Epidermal melanocyte (primary cell): ENCODE results near the gene MORN5.

Experiments used
- DNase-seq: peaks from one replicate; pipeline ENCODE4 v3.0.0; 2011; ENCODE audit warnings: low spot score; ENCODE audit not compliant: insufficient read length

MORN5 gene

DNA sequence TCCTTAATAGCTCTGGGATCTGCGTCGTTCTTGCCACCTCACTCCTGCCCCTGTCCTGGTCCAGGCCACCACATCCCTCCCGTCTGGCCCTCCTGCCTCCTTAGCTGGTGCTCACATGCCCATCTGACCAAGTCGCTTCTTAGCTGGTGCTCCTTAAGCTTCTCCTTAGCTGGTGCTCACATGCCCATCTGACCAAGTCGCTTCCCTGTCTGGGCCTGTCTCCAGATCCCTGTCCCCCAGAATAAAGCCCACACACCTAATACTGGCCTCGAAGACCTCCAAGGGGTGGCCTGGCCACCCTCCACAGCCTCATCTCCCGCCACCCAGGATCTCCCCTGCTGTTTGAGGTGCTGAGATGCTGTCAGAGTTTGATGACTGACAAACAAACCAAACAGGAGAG is 35.2 kb upstream of the MORN5 start:
- no peak for DNase-seq

DNA sequence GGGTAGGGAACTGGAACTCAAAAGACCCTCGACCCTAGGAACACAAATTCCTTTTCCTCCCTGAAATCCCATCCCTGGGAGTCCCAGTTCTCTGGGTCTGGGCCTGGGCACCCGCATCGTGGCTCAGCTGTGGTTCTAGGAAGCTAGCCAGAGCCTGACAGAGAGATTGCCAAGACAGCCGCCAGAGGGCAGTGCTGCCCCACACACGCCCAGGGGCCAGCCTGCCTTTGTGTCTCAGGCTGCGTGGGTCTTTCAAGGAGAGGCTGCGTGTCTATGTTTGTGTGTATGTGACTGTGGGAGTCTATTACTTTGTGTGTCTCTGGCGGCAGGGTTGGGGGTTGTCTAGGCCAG is 34.6 kb upstream of the MORN5 start:
- DNase-seq: peak; percentile 95

- DNase-seq: no peak
Observed at GRCh38 chr9:122125509-122126330, 34.0 kb upstream of the MORN5 start.

- peak; percentile 48 for DNase-seq
Observed at GRCh38 chr9:122126331-122127261, 33.1 kb upstream of the MORN5 start.

DNA sequence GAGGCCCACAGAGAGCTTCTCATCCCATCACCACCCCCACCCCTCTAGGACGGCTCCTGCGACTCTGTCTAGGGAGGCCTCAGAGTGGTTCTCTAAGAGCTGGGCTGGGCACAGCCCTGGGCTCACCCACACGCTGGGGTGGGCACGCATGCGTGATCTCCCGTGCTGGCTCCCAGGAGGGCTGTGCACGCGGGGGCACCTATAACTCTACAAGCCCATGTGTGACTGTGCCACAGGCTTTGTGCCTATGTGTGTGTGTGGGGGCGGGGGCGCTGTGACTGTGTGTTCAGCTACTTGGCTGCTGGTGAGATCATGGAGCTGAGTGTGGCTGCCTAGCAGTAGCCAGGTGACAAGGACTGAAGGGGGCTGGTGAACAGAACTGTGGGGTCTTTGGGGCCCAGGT is 32.3 kb upstream of the MORN5 start:
- no peak for DNase-seq

- DNase-seq: no peak
Observed at GRCh38 chr9:122128007-122128968, 31.4 kb upstream of the MORN5 start.

- DNase-seq: no peak
Observed at GRCh38 chr9:122128969-122129343, 30.8 kb upstream of the MORN5 start.

DNA sequence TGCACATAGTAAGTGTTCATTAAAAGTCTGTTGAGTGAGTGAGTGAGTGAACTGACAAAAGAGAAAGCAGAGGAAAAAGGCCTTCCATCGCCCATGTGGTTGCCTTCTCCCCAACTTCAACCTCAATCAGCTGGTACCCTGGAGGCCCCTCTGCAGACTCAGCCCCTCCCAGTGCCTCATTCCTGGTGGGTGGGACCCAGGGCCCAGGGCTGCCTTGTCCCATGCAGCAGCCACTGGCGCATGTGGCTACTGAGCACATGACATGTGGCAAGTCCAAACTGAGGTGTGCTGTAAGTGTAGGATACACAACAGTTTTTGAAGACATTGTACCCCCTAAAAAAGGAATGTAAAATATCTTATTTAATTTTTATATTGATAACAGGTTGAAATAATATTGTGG is 29.7 kb upstream of the MORN5 start:
- DNase-seq: no peak

- DNase-seq: no peak
Observed at GRCh38 chr9:122130837-122131236, 28.9 kb upstream of the MORN5 start.

DNA sequence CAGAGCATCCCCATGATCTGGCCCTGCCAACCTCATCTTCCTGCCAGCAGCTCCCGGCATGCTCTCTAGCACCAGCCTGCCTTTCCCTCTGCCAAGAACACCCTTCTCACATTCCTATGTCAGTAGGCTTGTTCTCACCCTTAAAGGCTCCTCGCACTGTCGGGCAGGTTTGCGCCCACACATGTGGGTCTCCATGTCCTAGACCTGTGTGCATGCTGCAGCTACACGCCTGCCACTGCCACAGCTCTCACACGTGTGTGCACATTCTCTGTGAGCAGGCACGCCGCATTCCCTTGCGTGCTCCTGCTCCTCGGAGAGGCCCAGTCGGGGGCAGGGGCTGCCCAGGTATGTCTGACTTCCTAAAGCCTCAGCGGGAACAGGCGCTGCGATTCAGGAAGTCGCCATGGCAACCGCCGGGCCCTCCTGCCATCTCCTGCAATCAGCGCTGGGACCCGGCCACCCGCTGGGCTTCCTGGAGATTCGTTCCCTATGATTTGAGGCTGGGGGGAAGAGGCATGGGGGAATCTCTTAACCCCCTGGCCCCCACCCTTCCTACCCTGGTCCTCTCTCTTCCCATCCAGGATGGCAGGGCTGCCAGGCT is 28.2 kb upstream of the MORN5 start:
- DNase-seq: no peak

DNA sequence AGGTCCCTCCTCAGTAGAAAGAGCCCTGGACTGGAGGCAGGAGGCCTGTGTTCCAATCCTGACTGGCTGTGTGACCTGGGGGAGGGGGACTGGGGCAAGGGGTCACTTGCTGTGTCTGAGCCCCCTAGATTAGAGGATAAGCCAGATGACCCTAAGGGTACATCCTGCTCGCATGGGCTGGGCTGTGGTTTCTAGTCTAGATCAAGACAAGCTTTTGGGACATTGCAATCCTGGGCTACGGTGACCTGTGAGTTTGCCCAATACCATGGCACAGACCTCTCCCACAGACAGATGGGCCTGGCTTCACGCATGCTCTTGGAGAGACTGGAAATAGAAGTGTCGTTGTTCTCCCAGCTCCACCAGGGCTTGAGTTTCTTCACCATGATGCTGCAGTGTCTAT is 27.2 kb upstream of the MORN5 start:
- no peak for DNase-seq

DNA sequence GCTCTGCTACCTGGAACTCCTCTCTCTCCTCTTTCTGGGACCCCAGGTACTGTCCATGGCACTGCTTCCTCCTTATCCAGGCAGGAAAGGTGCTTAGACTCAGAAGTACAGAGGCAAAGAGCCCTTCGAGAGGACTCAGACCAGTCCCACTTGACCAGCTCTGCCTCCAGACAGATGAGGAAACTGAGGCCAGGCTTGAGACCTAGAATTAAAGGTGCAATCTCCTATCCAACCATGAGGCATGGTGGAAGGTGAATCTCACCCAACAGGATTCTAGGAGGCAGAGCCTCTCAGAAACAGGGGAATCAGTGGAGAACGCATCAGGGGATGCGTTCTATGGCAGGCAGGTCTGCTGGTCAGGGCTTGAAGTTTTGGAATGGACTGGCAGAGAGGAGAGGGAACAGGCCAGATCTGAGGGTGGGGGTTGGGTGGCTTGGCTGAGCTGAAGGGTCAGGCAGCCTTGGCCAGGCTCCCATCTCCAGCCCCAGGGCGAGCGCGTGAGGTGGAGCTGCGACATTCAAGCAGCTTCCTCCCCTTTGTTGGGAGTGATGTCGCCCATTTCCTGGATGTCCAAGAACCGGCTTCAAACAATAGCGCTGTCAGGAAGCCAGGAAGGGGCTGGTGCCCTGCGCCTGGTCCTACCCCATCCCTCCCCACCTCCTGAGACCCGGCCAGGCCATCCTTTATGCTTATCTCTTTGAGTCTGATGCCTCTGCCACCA is 26.3 kb upstream of the MORN5 start:
- DNase-seq: no peak

DNA sequence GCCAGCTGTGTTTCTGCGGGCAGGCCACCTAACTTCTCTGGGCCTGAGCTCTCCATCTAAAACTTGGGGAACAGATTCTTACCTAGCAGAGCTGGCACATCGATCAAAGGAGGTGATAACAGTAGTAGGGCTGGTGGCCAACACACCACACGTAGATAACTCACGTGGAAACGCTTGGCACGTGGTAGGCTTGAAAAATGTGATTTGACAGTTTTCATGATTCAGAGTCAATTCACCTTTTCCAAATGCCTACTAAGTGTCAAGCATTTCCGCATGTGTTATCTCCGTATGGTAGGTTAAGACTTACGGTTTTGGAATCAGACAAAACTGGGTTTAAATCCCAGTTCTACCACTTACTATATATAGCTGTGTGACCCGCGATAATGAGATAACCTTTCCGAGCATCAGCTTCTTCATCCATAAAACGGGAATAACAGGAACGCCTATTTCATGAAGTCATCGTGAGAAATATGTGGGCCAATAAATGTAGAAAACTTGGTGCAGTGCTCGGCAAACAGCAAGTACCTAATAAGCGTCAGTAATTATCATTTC is 25.6 kb upstream of the MORN5 start:
- DNase-seq: no peak

- DNase-seq: peak; percentile 11
Observed at GRCh38 chr9:122134822-122135528, 24.7 kb upstream of the MORN5 start.

- DNase-seq: no peak
Observed at GRCh38 chr9:122135529-122135859, 24.2 kb upstream of the MORN5 start.

- no peak for DNase-seq
Observed at GRCh38 chr9:122138560-122139268, 21.0 kb upstream of the MORN5 start.

DNA sequence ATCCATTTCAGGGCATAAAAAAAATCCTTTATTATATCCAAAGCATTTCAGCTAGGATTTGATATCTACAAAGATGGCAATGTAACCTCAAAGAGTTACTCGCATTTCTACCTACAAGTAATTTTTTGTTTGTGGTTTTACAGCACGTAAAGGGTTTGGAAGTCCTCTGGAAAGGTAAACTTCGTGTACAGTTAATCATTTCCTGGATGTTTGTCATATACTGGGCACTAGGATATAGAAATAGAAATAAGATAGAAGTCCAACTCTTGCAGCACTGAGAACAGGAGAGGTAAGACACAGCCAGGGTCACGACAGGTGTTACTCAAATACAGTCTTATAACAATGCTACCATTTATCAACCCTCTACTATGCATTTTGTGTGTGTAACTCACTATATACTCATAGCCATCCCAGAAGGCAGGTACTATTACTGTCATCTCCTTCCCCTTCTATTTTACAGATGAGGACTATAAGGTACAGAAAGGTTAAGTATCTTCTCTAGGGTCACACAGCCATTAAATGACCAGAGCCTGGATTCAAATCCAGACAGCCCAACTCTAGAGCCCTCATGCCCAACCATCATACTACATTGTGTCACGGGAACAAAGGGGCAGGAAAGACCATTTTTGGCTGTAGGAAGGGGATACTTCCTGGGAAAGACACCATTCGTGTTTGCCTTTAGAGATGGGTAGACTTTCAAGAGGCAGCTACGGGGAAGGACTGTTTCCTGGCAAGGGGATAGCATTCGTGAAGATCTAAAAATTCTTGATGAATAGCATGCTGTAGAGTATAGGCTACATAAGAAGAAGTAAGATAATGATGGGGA is 19.1 kb upstream of the MORN5 start:
- DNase-seq: no peak

DNA sequence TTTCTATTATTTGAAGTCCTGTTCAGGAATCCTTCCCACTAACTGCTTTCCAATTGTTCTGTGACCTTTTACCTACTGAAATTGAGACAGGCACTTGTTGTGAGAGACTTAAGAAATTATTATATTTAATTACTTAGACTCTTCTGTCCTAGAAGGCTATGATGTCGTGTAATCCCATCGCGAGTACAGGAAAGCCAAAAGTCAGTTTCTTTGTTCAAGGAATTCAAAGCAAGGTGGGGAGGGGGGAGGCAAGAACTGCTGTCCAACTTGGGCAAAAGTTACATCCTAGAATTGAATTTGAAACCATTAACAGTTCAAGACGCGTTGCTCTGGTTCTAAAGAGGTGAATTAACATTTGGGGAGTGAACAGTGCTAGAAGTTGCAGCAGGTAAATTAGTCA is 18.0 kb upstream of the MORN5 start:
- no peak for DNase-seq
